Ascending aorta (tissue), 2 donors: ENCODE data around the gene PCID2. TPM values are rescaled to one million over a fixed set of nuclear protein-coding genes. Genes with fewer than 3 reads are reported as not detected.

Experiments
- DNase-seq, 2 donors: peaks; one replicate each; pipeline ENCODE4 v3.0.0-alpha.2; 2019; ENCODE audit warnings: low spot score in 2 of 2
- H3K27ac ChIP-seq, 2 donors: fragments of 200-600 bp; sonication (generic); one replicate each; pipeline ENCODE4 v1.5.1; 2016 to 2017; ENCODE audit warnings: mild to moderate bottlenecking in 1 of 2
- H3K27me3 ChIP-seq: fragments of 200-600 bp; sonication (generic); one replicate; pipeline ENCODE4 v1.5.1; 2017
- H3K36me3 ChIP-seq, 2 donors: fragments of 200-600 bp; sonication (generic); one replicate each; pipeline ENCODE4 v1.5.1; 2016
- H3K4me1 ChIP-seq, 2 donors: fragments of 200-600 bp; sonication (generic); one replicate each; pipeline ENCODE4 v1.5.1; 2016 to 2017; ENCODE audit warnings: mild to moderate bottlenecking in 1 of 2
- H3K4me3 ChIP-seq, 2 donors: fragments of 200-600 bp; sonication (generic); one replicate each; pipeline ENCODE4 v1.5.1; 2016 to 2017; ENCODE audit warnings: mild to moderate bottlenecking in 1 of 2
- H3K9me3 ChIP-seq, 2 donors: fragments of 200-600 bp; sonication (generic); one replicate each; pipeline ENCODE4 v1.5.1; 2016
- CTCF ChIP-seq, 3 experiments: fragments of 200-600 bp in 2 of 3; fragments of 450-650 bp in 1 of 3; sonication (generic) in 2 of 3; IDR thresholded peaks; one replicate each; pipeline ENCODE4 v1.5.1; 2016 to 2019; ENCODE audit warnings: antibody characterized with exemption in 3 of 3, mild to moderate bottlenecking in 1 of 3, moderate library complexity in 1 of 3
- intact Hi-C: fragments of 100-400 bp; cut with DNase I; formaldehyde crosslinking; loops from one replicate; pipeline ENCODE4 v1.15.1; 2023
- total RNA-seq: library from RNA; depleted of rRNA; stranded (reverse); fragments of >200 nt; gene quantifications from one replicate; pipeline ENCODE4 v1.1.0, GENCODE V29; 2016

Gene PCID2
- total RNA-seq, 1 donor from 2014 or later: 50.8 TPM

DNA sequence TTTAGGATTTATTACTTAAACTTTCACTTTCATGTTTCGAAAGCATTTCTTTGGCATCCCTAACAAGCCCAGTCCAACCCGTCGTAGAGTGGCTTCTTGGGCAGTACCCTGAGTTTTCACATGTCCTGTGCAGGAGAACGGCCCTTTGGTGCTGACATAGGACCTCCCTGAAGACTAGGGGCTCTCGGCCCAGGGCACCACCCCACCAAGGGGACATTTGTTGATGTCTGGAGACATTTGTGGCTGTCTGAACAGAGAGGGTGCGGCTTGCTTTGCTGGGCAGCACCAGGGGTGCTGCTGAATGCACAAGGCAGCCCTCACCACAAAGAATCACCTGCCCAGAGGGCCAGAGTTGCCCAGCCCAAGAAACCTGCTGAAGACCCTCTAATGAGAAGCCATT is 31.5 kb upstream of the PCID2 start:
- Histone ChIP-seq H3K9me3 (no peaks in the 10 kb centered on the region), H3K36me3 (peaks cover 75 to 83% of the 10 kb centered on the region in 2 donors), H3K4me1 (no peaks in the 10 kb centered on the region), H3K4me3 (no peak overlapping the region), H3K27ac (no peak overlapping the region), H3K27me3 (no peaks in the 10 kb centered on the region)
- no peak for DNase-seq
- TF ChIP-seq CTCF (IDR thresholded peaks at IDR 0.05): no peak
- intact Hi-C loops: no loop called here

GRCh38 chr13:113239357-113239756 is 30.9 kb upstream of the PCID2 start:
- Histone ChIP-seq H3K36me3 (peaks cover 68 to 83% of the 10 kb centered on the region in 2 donors), H3K27ac (no peak overlapping the region), H3K27me3 (no peaks in the 10 kb centered on the region), H3K4me3 (no peak overlapping the region), H3K4me1 (no peaks in the 10 kb centered on the region), H3K9me3 (no peaks in the 10 kb centered on the region)
- no peak for DNase-seq
- no peak for TF ChIP-seq CTCF (IDR thresholded peaks at IDR 0.05)
- intact Hi-C loops: no loop called here

- Histone ChIP-seq H3K4me3 (no peak overlapping the region), H3K27ac (no peak overlapping the region), H3K36me3 (peaks cover 64 to 82% of the 10 kb centered on the region in 2 donors), H3K9me3 (no peaks in the 10 kb centered on the region), H3K27me3 (no peaks in the 10 kb centered on the region), H3K4me1 (no peaks in the 10 kb centered on the region)
- intact Hi-C loops: no loop called here
- DNase-seq: no peak
- no peak for TF ChIP-seq CTCF (IDR thresholded peaks at IDR 0.05)
Observed at GRCh38 chr13:113238536-113238935, 30.1 kb upstream of the PCID2 start.

DNA sequence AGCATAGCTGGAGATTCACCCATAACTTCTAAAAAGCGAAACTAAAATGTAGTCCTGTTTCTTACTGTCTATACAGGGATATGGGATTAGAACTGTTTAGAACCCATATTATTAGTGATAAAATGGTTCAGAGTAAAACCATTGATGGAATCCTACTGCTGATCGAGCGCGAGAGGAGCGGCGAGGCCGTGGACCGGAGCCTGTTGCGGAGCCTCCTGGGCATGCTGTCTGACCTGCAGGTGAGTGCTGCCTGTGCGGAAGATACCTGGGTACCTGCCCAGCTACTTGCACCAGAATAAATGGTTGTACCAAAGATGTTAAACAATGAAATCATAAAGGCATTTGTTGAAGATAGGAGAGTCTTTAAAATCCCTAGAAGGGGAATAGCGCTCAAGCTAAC is 24.6 kb upstream of the PCID2 start:
- intact Hi-C loops: no loop called here
- H3K27ac ChIP-seq: no peak overlapping the region
- H3K36me3 ChIP-seq: peaks cover 47 to 84% of the 10 kb centered on the region in 2 donors
- H3K27me3 ChIP-seq: no peaks in the 10 kb centered on the region
- H3K9me3 ChIP-seq: no peaks in the 10 kb centered on the region
- DNase-seq: no peak
- H3K4me1 ChIP-seq: no peaks in the 10 kb centered on the region
- no peak for TF ChIP-seq CTCF (IDR thresholded peaks at IDR 0.05)
- no peak overlapping the region for H3K4me3 ChIP-seq

DNA sequence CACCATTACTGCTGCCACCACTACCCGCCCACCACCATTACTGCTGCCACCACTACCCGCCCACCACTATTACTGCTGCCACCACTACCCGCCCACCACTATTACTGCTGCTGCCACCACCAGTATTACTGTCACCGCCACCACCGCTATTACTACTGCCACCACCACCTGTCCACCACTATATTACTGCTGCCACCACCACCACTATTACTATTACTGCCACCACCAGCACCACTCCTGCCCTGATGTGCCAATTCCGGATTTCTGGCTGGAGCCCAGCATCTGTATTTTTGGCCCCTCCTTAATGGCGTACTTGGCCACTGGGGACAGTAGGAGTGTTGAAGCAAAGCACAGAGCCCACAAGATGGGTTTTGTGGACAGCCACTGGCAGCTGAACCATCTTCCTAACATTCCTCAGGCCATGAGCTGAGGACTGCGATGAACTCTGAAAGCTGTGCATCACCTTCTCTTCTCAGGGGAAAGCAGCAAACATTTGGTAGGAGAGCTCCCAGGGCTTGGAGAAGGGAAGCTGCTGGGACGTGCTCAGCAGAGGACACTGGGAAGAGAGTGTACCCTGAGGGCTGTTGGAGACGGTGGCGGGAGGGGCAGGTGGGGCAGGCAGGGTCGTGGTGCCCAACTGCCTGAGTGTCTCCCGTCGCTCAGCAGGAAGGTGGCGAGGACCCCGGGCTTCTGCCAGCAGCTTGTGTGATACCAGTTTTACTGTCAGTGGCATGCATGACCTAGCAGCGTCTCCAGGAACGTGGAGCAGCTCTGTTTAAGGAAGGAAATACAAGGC is 23.9 kb upstream of the PCID2 start:
- no peak for TF ChIP-seq CTCF (IDR thresholded peaks at IDR 0.05)
- intact Hi-C loops: no loop called here

More for the DNA sequence above, 23.9 kb upstream of the PCID2 start:
- no peaks in the 10 kb centered on the region for H3K27me3 ChIP-seq
- H3K36me3 ChIP-seq: peaks cover 43 to 83% of the 10 kb centered on the region in 2 donors
- no peaks in the 10 kb centered on the region for H3K4me1 ChIP-seq
- no peaks in the 10 kb centered on the region for H3K9me3 ChIP-seq
- H3K27ac ChIP-seq: no peak overlapping the region
- no peak for DNase-seq
- no peak overlapping the region for H3K4me3 ChIP-seq
